Kidney (tissue), 14 donors: Measurements from ENCODE around the gene GTF2A2. TPM values are rescaled to one million over a fixed set of nuclear protein-coding genes. Genes with fewer than 3 reads are reported as not detected.
"Not testable (repeated sequence)": the region's sequence is repeated elsewhere in the genome, so short reads cannot be mapped to it uniquely, and the experiment has no call there.

Experiments used
- DNase-seq, 5 donors: peaks; one replicate each; pipeline ENCODE4 v3.0.0-alpha.2; 2013 to 2020
- FAIRE-seq: peaks from 2 replicates; lab custom pipeline; 2012; peaks lifted over from hg19 to GRCh38; lab: Jason Lieb, UNC
- H3K27ac ChIP-seq, 2 donors: one replicate each; pipeline ENCODE4 v1.7.0; 2013; ENCODE audit warnings: low read depth in 2 of 2, low read length in 2 of 2, inconsistent platforms in 1 of 2
- H3K27me3 ChIP-seq: one replicate; pipeline ENCODE4 v1.7.1; 2013; ENCODE audit warnings: low read length, inconsistent platforms; ENCODE audit not compliant: control insufficient read depth, insufficient read depth
- H3K36me3 ChIP-seq, 3 donors: one replicate each; pipeline versions ENCODE4 v1.7.0 to v1.7.1; 2013; ENCODE audit warnings: low read length in 3 of 3, control low read depth in 1 of 3, inconsistent platforms in 1 of 3; ENCODE audit not compliant: insufficient read depth in 3 of 3, control insufficient read depth in 2 of 3
- H3K4me1 ChIP-seq, 3 donors: one replicate each; pipeline versions ENCODE4 v1.7.0 to v1.7.1; 2013; ENCODE audit warnings: low read length in 3 of 3, inconsistent platforms in 1 of 3, low read depth in 1 of 3; ENCODE audit not compliant: control insufficient read depth in 2 of 3, insufficient read depth in 2 of 3
- H3K4me3 ChIP-seq, 3 donors: one replicate each; pipeline versions ENCODE4 v1.7.0 to v1.8.1; 2013; ENCODE audit warnings: low read length in 3 of 3, control low read depth in 1 of 3, inconsistent platforms in 1 of 3
- H3K9ac ChIP-seq, 3 donors: one replicate each; pipeline versions ENCODE4 v1.7.0 to v1.7.1; 2013; ENCODE audit warnings: low read length in 3 of 3, control low read depth in 1 of 3, inconsistent platforms in 1 of 3
- H3K9me3 ChIP-seq, 3 donors: one replicate each; pipeline versions ENCODE4 v1.7.0 to v1.7.1; 2013; ENCODE audit warnings: low read length in 3 of 3, control low read depth in 1 of 3, inconsistent platforms in 1 of 3; ENCODE audit not compliant: control insufficient read depth in 2 of 3, insufficient read depth in 1 of 3
- intact Hi-C: fragments of 100-400 bp; cut with DNase I; formaldehyde crosslinking; loops from one replicate; pipeline ENCODE4 v1.11.1; 2022
- polyA plus RNA-seq: library from polyadenylated mRNA; stranded (reverse); fragments of 350-450 nt; fragmentation: Illumina TruSeq; extraction: RNeasy Lipid Tissue Mini Kit (QIAGEN cat#74804); gene quantifications from one replicate; pipeline ENCODE4 v1.2.3, GENCODE V29; 2014; ENCODE audit warnings: low read depth, low replicate concordance; ENCODE audit not compliant: insufficient read depth
- total RNA-seq: library from RNA; stranded (reverse); fragmentation: NEBNext Ultra II Directional; extraction: Animal tissue kit (Norgen Biotek cat#: 25700); gene quantifications from one replicate; pipeline ENCODE4 v1.2.1, GENCODE V29; 2021
- TF ChIP-seq, protein P1 (sequence below): IDR thresholded peaks from 3 replicates; pipeline ENCODE4 v1.5.1; 2012; ENCODE audit warnings: mild to moderate bottlenecking, moderate library complexity, borderline replicate concordance; ENCODE audit not compliant: insufficient read depth; ENCODE audit errors: extremely low read depth
- donor health status: control.
- donor health status: control.
- donor health status: control.
- donor health status: control.
- donor health status: control.
- donor health status: DM: yes; HTN: yes; CAD: no.
- donor health status: Normal renal cell carcinoma (clear cell type).

The GTF2A2 gene
- total and polyA plus RNA-seq, 2 donors from 2014 or later, result 90.9 to 139 TPM

DNA sequence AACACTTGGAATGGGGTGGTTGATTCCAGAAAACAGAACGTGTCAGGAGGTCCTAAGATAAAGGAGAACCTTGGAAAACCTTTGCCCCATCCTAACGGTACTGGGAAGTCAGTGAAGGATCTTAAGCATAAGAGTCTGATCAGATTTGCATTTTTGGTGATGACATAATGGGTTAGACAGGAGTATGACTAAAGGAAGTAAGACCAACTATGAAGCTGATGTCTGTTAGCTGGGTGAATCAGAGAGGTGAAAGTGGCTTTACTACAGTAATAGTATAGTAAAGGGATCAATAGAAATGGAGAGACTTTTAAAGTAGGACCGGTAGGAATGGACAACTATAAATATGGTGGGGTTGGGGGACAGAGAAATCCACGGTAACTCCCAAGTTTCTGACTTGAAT lies 12.6 kb downstream of the GTF2A2 start:
- H3K27me3 ChIP-seq, result no peaks in the 10 kb centered on the region
- H3K4me3 ChIP-seq, result no peak overlapping the region
- no peak for FAIRE-seq
- no peaks in the 10 kb centered on the region for H3K4me1 ChIP-seq
- no peaks in the 10 kb centered on the region for H3K9me3 ChIP-seq
- TF ChIP-seq, protein P1, sequence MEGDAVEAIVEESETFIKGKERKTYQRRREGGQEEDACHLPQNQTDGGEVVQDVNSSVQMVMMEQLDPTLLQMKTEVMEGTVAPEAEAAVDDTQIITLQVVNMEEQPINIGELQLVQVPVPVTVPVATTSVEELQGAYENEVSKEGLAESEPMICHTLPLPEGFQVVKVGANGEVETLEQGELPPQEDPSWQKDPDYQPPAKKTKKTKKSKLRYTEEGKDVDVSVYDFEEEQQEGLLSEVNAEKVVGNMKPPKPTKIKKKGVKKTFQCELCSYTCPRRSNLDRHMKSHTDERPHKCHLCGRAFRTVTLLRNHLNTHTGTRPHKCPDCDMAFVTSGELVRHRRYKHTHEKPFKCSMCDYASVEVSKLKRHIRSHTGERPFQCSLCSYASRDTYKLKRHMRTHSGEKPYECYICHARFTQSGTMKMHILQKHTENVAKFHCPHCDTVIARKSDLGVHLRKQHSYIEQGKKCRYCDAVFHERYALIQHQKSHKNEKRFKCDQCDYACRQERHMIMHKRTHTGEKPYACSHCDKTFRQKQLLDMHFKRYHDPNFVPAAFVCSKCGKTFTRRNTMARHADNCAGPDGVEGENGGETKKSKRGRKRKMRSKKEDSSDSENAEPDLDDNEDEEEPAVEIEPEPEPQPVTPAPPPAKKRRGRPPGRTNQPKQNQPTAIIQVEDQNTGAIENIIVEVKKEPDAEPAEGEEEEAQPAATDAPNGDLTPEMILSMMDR, result no peak
- no peak overlapping the region for H3K9ac ChIP-seq
- intact Hi-C loops, result no loop called here
- no peak for DNase-seq
- H3K36me3 ChIP-seq, result peaks cover 0 to 17% (median 13%) of the 10 kb centered on the region in 3 donors
- H3K27ac ChIP-seq, result no peak overlapping the region

DNA sequence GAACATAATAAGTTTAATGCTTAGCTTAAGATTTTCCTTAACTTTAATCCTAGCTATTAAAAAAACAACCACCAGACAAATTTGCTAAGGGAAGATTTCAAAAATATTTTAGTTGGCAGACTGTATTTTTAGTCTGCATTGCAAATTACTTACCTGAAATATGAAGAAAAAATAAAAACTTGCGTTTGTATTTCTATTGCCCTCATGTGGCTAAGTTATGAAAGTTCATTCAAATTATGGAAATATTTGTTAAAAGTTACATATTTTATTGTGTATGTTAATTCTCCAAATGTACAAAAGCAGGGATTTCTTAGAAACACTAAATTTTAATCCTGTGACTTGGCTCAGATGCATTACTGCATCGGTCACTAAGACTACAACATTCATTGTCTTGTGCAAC lies 15.0 kb downstream of the GTF2A2 start:
- FAIRE-seq (peak; percentile 37), DNase-seq (no peak)
- TF ChIP-seq, protein P1, result no peak

DNA sequence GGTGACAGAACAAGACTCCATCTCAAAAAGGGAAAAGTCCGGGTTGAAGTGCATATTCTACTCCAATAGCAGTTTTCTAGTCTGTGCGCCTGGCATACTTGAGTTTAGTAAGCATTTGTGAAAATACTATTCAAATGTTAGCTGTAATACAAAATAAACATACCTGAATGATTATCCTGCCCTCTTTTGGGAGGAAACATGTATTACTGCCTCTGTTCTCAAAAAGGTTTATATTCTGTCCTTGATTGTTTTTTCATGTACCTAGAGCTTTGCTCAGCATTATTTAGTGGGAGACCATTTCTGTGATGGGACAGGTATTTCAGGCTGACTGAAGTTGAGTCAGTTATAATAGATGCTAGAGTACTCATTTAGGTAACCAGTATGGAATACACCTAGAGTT lies 19.8 kb downstream of the GTF2A2 start:
- H3K9ac ChIP-seq, H3K9me3 ChIP-seq, H3K27ac ChIP-seq, FAIRE-seq, H3K4me1 ChIP-seq, intact Hi-C loops, DNase-seq, H3K27me3 ChIP-seq, H3K4me3 ChIP-seq: not testable (repeated sequence)
- H3K36me3 ChIP-seq, result peaks cover 0 to 16% (median 2%) of the 10 kb centered on the region in 3 donors

More for the DNA sequence above, 15.0 kb downstream of the GTF2A2 start:
- H3K27ac ChIP-seq, result no peak overlapping the region
- peaks cover 0 to 24% (median 12%) of the 10 kb centered on the region in 3 donors for H3K36me3 ChIP-seq
- no peak overlapping the region for H3K4me3 ChIP-seq
- no peaks in the 10 kb centered on the region for H3K9me3 ChIP-seq
- H3K27me3 ChIP-seq, result no peaks in the 10 kb centered on the region
- intact Hi-C loops, result no loop called here
- no peaks in the 10 kb centered on the region for H3K4me1 ChIP-seq
- H3K9ac ChIP-seq, result no peak overlapping the region

DNA sequence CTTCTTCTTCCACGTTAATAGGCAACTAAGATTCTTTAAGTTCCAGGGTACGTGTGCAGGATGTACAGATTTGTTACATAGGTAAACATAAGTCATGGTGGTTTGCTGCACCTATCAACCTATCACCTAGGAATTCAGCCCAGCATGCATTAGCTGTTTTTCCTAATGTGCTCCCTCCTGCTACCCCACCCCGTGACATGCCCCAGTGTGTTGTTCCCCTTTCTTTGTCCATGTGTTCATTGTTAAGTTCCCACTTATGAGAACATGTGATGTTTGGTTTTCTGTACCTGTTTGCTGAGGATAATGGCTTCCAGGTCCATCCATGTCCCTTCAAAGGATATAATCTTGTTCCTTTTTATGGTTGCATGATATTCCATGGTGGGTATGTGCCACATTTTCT lies 21.1 kb downstream of the GTF2A2 start:
- no peaks in the 10 kb centered on the region for H3K9me3 ChIP-seq
- peaks cover 0 to 16% (median under 1%) of the 10 kb centered on the region in 3 donors for H3K36me3 ChIP-seq
- intact Hi-C loops, result no loop called here
- H3K27ac ChIP-seq, result no peak overlapping the region
- H3K4me1 ChIP-seq, result no peaks in the 10 kb centered on the region
- FAIRE-seq (no peak), DNase-seq (no peak)
- TF ChIP-seq, protein P1, result no peak
- H3K27me3 ChIP-seq, result no peaks in the 10 kb centered on the region
- no peak overlapping the region for H3K4me3 ChIP-seq
- no peak overlapping the region for H3K9ac ChIP-seq
